Measurements from ENCODE around the gene HAND2.

- TF ChIP-seq CTCF (IDR thresholded peaks at IDR 0.05 in 8 of 11, conservative IDR thresholded peaks at IDR 0.05 in 3 of 11) (no peak), POLR2AphosphoS5 (IDR thresholded peaks at IDR 0.05) (no peak), POLR2A (IDR thresholded peaks at IDR 0.05) (no peak)
These were observed 41.4 kb downstream of the HAND2 start for GRCh38 chr4:173488656-173489055.
